ENCODE data around the gene ETAA1.

Gene ETAA1

GRCh38 chr2:67397143-67397986 lies at the start of gene ETAA1:
TSS of gene ETAA1 (plus strand) at chr2:67397333. CDS start at chr2:67397449, 116 bp downstream.
- peak; percentile 79 to 86 for DNase-seq

GRCh38 chr2:67366832-67367412 lies 30.2 kb upstream of the ETAA1 start:
- DNase-seq: no peak

- DNase-seq: no peak
Measured at GRCh38 chr2:67374481-67374880, 22.7 kb upstream of the ETAA1 start.

- no peak for DNase-seq
Measured at GRCh38 chr2:67374949-67375348, 22.2 kb upstream of the ETAA1 start.

GRCh38 chr2:67378555-67378954 lies 18.6 kb upstream of the ETAA1 start:
- no peak for DNase-seq

GRCh38 chr2:67379048-67379447 lies 18.1 kb upstream of the ETAA1 start:
- DNase-seq: no peak

- DNase-seq: no peak
Measured at GRCh38 chr2:67384123-67384822, 12.9 kb upstream of the ETAA1 start.

GRCh38 chr2:67388680-67389079 lies 8.5 kb upstream of the ETAA1 start:
- DNase-seq: no peak

GRCh38 chr2:67389286-67389685 lies 7.8 kb upstream of the ETAA1 start:
- no peak for DNase-seq

GRCh38 chr2:67389788-67390187 lies 7.3 kb upstream of the ETAA1 start:
- DNase-seq: no peak

GRCh38 chr2:67393237-67393636 lies 3.9 kb upstream of the ETAA1 start:
- no peak for DNase-seq

- no peak for DNase-seq
Measured at GRCh38 chr2:67394734-67395133, 2.4 kb upstream of the ETAA1 start.

- DNase-seq: no peak
Measured at GRCh38 chr2:67399144-67399543, 2.0 kb downstream of the ETAA1 start.

- no peak for DNase-seq
Measured at GRCh38 chr2:67399831-67400489, 2.8 kb downstream of the ETAA1 start.

- DNase-seq: peak in 1 of 2 experiments; percentile 3
Measured at GRCh38 chr2:67400560-67401485, 3.7 kb downstream of the ETAA1 start.

GRCh38 chr2:67408346-67408745 lies 11.2 kb downstream of the ETAA1 start:
- DNase-seq: no peak

GRCh38 chr2:67412424-67412823 lies 15.3 kb downstream of the ETAA1 start:
- DNase-seq: no peak

- no peak for DNase-seq
Measured at GRCh38 chr2:67414867-67415266, 17.7 kb downstream of the ETAA1 start.

GRCh38 chr2:67416136-67416535 lies 19.0 kb downstream of the ETAA1 start:
- DNase-seq: no peak

GRCh38 chr2:67423489-67423888 lies 26.4 kb downstream of the ETAA1 start:
- DNase-seq: no peak

- DNase-seq: no peak
Measured at GRCh38 chr2:67436221-67436620, 39.1 kb downstream of the ETAA1 start.

GRCh38 chr2:67437114-67437513 lies 40.0 kb downstream of the ETAA1 start:
- DNase-seq: peak in 1 of 2 experiments; percentile 10

Data from NCI-H2081 (cell line).